ENCODE data around the gene SLC39A7.

Gene SLC39A7

GRCh38 chr6:33235221-33235634 lies 34.6 kb downstream of the SLC39A7 start:
- H2AFZ ChIP-seq (ENCODE audit: insufficient read depth, low read length, poor library complexity): no peak overlapping the region
- no peaks in the 10 kb centered on the region for H3K27me3 ChIP-seq (ENCODE audit: insufficient read depth, low read length)
- no peak overlapping the region for H4K8ac ChIP-seq (ENCODE audit: low read depth, low read length)
- H3K23ac ChIP-seq (ENCODE audit: low read length): no peak overlapping the region
- H3K18ac ChIP-seq (ENCODE audit: low read length): no peak overlapping the region
- H3K9me3 ChIP-seq (ENCODE audit: insufficient read depth, low read depth, low read length): no peaks in the 10 kb centered on the region
- no peaks in the 10 kb centered on the region for H3K36me3 ChIP-seq (ENCODE audit: control insufficient read depth in 1 of 2, insufficient read depth in 2 of 2, low read length in 2 of 2)
- no peak overlapping the region for H3K27ac ChIP-seq (ENCODE audit: low read depth, low read length)
- DNase-seq: no peak
- no peak overlapping the region for H2AK5ac ChIP-seq (ENCODE audit: low read length)
- H3K9ac ChIP-seq (ENCODE audit: low read length): no peak overlapping the region
- no peaks in the 10 kb centered on the region for H3K79me2 ChIP-seq (ENCODE audit: control insufficient read depth, insufficient read depth, low read length, poor library complexity)
- H3K79me1 ChIP-seq (ENCODE audit: low read length): no peaks in the 10 kb centered on the region
- H3K4me2 ChIP-seq (ENCODE audit: low read length): no peak overlapping the region
- H3K14ac ChIP-seq (ENCODE audit: low read length): no peak overlapping the region
- H3K4me1 ChIP-seq (ENCODE audit: control insufficient read depth in 1 of 2, insufficient read depth in 2 of 2, low read length in 2 of 2): peaks cover 4 to 5% of the 10 kb centered on the region in 2 experiments
- H2BK12ac ChIP-seq (ENCODE audit: low read length): no peak overlapping the region
- no peak overlapping the region for H3K4me3 ChIP-seq (ENCODE audit: low read depth, low read length)
- no peak overlapping the region for H4K12ac ChIP-seq (ENCODE audit: low read depth, low read length)
- no peak overlapping the region for H4K91ac ChIP-seq (ENCODE audit: low read depth, low read length)
- no CpG with 5 or more reads among the region's 6 CpGs for WGBS (ENCODE audit: extremely low coverage, insufficient coverage, insufficient read length)
- H2BK120ac ChIP-seq (ENCODE audit: insufficient read depth, low read length, poor library complexity): no peak overlapping the region
- no peak overlapping the region for H3K4ac ChIP-seq (ENCODE audit: low read depth, low read length)
- no peak overlapping the region for H2BK5ac ChIP-seq (ENCODE audit: low read depth, low read length, poor library complexity)

GRCh38 chr6:33236328-33236727 lies 35.7 kb downstream of the SLC39A7 start:
- Histone ChIP-seq H3K18ac (ENCODE audit: low read length) (no peak overlapping the region), H3K4me3 (ENCODE audit: low read depth, low read length) (no peak overlapping the region)

GRCh38 chr6:33236852-33237251 lies 36.2 kb downstream of the SLC39A7 start:
- H3K14ac ChIP-seq (ENCODE audit: low read length): no peak overlapping the region
- H3K4ac ChIP-seq (ENCODE audit: low read depth, low read length): no peak overlapping the region
- no peak overlapping the region for H2BK5ac ChIP-seq (ENCODE audit: low read depth, low read length, poor library complexity)
- no peak overlapping the region for H2BK12ac ChIP-seq (ENCODE audit: low read length)
- no peaks in the 10 kb centered on the region for H3K36me3 ChIP-seq (ENCODE audit: control insufficient read depth in 1 of 2, insufficient read depth in 2 of 2, low read length in 2 of 2)
- no peaks in the 10 kb centered on the region for H3K27me3 ChIP-seq (ENCODE audit: insufficient read depth, low read length)
- no peak overlapping the region for H4K8ac ChIP-seq (ENCODE audit: low read depth, low read length)
- H3K79me1 ChIP-seq (ENCODE audit: low read length): no peaks in the 10 kb centered on the region
- no peak overlapping the region for H2AK5ac ChIP-seq (ENCODE audit: low read length)
- no peak overlapping the region for H3K23ac ChIP-seq (ENCODE audit: low read length)
- no peaks in the 10 kb centered on the region for H3K9me3 ChIP-seq (ENCODE audit: insufficient read depth, low read depth, low read length)
- no peak overlapping the region for H3K4me3 ChIP-seq (ENCODE audit: low read depth, low read length)
- no peak overlapping the region for H4K91ac ChIP-seq (ENCODE audit: low read depth, low read length)
- H3K4me2 ChIP-seq (ENCODE audit: low read length): no peak overlapping the region
- no peaks in the 10 kb centered on the region for H3K79me2 ChIP-seq (ENCODE audit: control insufficient read depth, insufficient read depth, low read length, poor library complexity)
- no peak overlapping the region for H4K12ac ChIP-seq (ENCODE audit: low read depth, low read length)
- H2AFZ ChIP-seq (ENCODE audit: insufficient read depth, low read length, poor library complexity): no peak overlapping the region
- no peak for DNase-seq
- H3K18ac ChIP-seq (ENCODE audit: low read length): no peak overlapping the region
- no peak overlapping the region for H3K9ac ChIP-seq (ENCODE audit: low read length)
- H3K4me1 ChIP-seq (ENCODE audit: control insufficient read depth in 1 of 2, insufficient read depth in 2 of 2, low read length in 2 of 2): peaks cover 4 to 5% of the 10 kb centered on the region in 2 experiments
- H3K27ac ChIP-seq (ENCODE audit: low read depth, low read length): no peak overlapping the region
- WGBS (ENCODE audit: extremely low coverage, insufficient coverage, insufficient read length): no CpG with 5 or more reads among the region's 6 CpGs
- H2BK120ac ChIP-seq (ENCODE audit: insufficient read depth, low read length, poor library complexity): no peak overlapping the region

More at GRCh38 chr6:33236328-33236727, 35.7 kb downstream of the SLC39A7 start:
- Histone ChIP-seq H3K9ac (ENCODE audit: low read length) (no peak overlapping the region), H4K91ac (ENCODE audit: low read depth, low read length) (no peak overlapping the region), H2BK5ac (ENCODE audit: low read depth, low read length, poor library complexity) (no peak overlapping the region), H3K36me3 (ENCODE audit: control insufficient read depth in 1 of 2, insufficient read depth in 2 of 2, low read length in 2 of 2) (no peaks in the 10 kb centered on the region), H2AK5ac (ENCODE audit: low read length) (no peak overlapping the region), H3K79me1 (ENCODE audit: low read length) (no peaks in the 10 kb centered on the region), H3K9me3 (ENCODE audit: insufficient read depth, low read depth, low read length) (no peaks in the 10 kb centered on the region), H3K4me2 (ENCODE audit: low read length) (no peak overlapping the region), H2AFZ (ENCODE audit: insufficient read depth, low read length, poor library complexity) (no peak overlapping the region), H3K4me1 (ENCODE audit: control insufficient read depth in 1 of 2, insufficient read depth in 2 of 2, low read length in 2 of 2) (peaks cover 4 to 5% of the 10 kb centered on the region in 2 experiments), H3K14ac (ENCODE audit: low read length) (no peak overlapping the region), H3K4ac (ENCODE audit: low read depth, low read length) (no peak overlapping the region), H3K23ac (ENCODE audit: low read length) (no peak overlapping the region), H3K27me3 (ENCODE audit: insufficient read depth, low read length) (no peaks in the 10 kb centered on the region), H2BK12ac (ENCODE audit: low read length) (no peak overlapping the region), H3K27ac (ENCODE audit: low read depth, low read length) (no peak overlapping the region), H3K79me2 (ENCODE audit: control insufficient read depth, insufficient read depth, low read length, poor library complexity) (no peaks in the 10 kb centered on the region), H4K12ac (ENCODE audit: low read depth, low read length) (no peak overlapping the region), H4K8ac (ENCODE audit: low read depth, low read length) (no peak overlapping the region), H2BK120ac (ENCODE audit: insufficient read depth, low read length, poor library complexity) (no peak overlapping the region)
- DNase-seq: no peak

GRCh38 chr6:33237741-33238140 lies 37.1 kb downstream of the SLC39A7 start:
- no peak overlapping the region for H2BK12ac ChIP-seq (ENCODE audit: low read length)
- no peak overlapping the region for H3K18ac ChIP-seq (ENCODE audit: low read length)
- no peak overlapping the region for H3K4me2 ChIP-seq (ENCODE audit: low read length)
- H3K9ac ChIP-seq (ENCODE audit: low read length): peak overlapping the region; percentile 27
- no peak overlapping the region for H3K4me3 ChIP-seq (ENCODE audit: low read depth, low read length)
- H3K79me1 ChIP-seq (ENCODE audit: low read length): no peaks in the 10 kb centered on the region
- no peak overlapping the region for H4K91ac ChIP-seq (ENCODE audit: low read depth, low read length)
- no peak overlapping the region for H2BK120ac ChIP-seq (ENCODE audit: insufficient read depth, low read length, poor library complexity)
- no peak overlapping the region for H2AK5ac ChIP-seq (ENCODE audit: low read length)
- no peaks in the 10 kb centered on the region for H3K27me3 ChIP-seq (ENCODE audit: insufficient read depth, low read length)
- H3K4ac ChIP-seq (ENCODE audit: low read depth, low read length): no peak overlapping the region
- H3K36me3 ChIP-seq (ENCODE audit: control insufficient read depth in 1 of 2, insufficient read depth in 2 of 2, low read length in 2 of 2): no peaks in the 10 kb centered on the region
- no CpG with 5 or more reads among the region's 2 CpGs for WGBS (ENCODE audit: extremely low coverage, insufficient coverage, insufficient read length)
- no peak overlapping the region for H4K8ac ChIP-seq (ENCODE audit: low read depth, low read length)
- no peak overlapping the region for H3K27ac ChIP-seq (ENCODE audit: low read depth, low read length)
- DNase-seq: no peak
- H3K14ac ChIP-seq (ENCODE audit: low read length): no peak overlapping the region
- no peak overlapping the region for H3K23ac ChIP-seq (ENCODE audit: low read length)
- peaks cover 4 to 5% of the 10 kb centered on the region in 2 experiments for H3K4me1 ChIP-seq (ENCODE audit: control insufficient read depth in 1 of 2, insufficient read depth in 2 of 2, low read length in 2 of 2)
- no peak overlapping the region for H2AFZ ChIP-seq (ENCODE audit: insufficient read depth, low read length, poor library complexity)
- H4K12ac ChIP-seq (ENCODE audit: low read depth, low read length): no peak overlapping the region
- H3K79me2 ChIP-seq (ENCODE audit: control insufficient read depth, insufficient read depth, low read length, poor library complexity): no peaks in the 10 kb centered on the region
- no peak overlapping the region for H2BK5ac ChIP-seq (ENCODE audit: low read depth, low read length, poor library complexity)
- H3K9me3 ChIP-seq (ENCODE audit: insufficient read depth, low read depth, low read length): no peaks in the 10 kb centered on the region

Data from trophoblast cell (in vitro differentiated cells and primary cell).